Panc1 (cell line): Measurements from ENCODE around the gene CAMK1D.

Source experiments
- CTCF ChIP-seq: fragments of 450-650 bp; IDR thresholded peaks from 2 replicates; pipeline ENCODE4 v1.5.1; 2017; ENCODE audit warnings: mild to moderate bottlenecking
- POLR2AphosphoS5 ChIP-seq: IDR thresholded peaks from 2 replicates; pipeline ENCODE4 v1.6.1; 2012; ENCODE audit warnings: mild to moderate bottlenecking, low read depth, low read length, moderate library complexity
- SIN3A ChIP-seq: IDR thresholded peaks from 2 replicates; pipeline ENCODE4 v1.6.1; 2012; ENCODE audit warnings: low read depth, mild to moderate bottlenecking, low read length, moderate library complexity, borderline replicate concordance; ENCODE audit not compliant: insufficient read depth
- TCF7L2 ChIP-seq: IDR thresholded peaks from 2 replicates; pipeline ENCODE4 v1.6.1; 2011; ENCODE audit warnings: mild to moderate bottlenecking, low read depth, low read length, inconsistent platforms

GRCh38 chr10:12661671-12662070, 312.3 kb downstream of the CAMK1D start:
- TF ChIP-seq CTCF (no peak), POLR2AphosphoS5 (no peak), TCF7L2 (no peak), SIN3A (no peak)
